Right lobe of liver (tissue), 4 donors: ENCODE results near the gene ZNG1A.
"Not testable (repeated sequence)": the region's sequence is repeated elsewhere in the genome, so short reads cannot be mapped to it uniquely, and the experiment has no call there.

Experiments used
- POLR2A ChIP-seq: fragments of 450-650 bp; IDR thresholded peaks from one replicate; pipeline ENCODE4 v1.6.1; 2017; ENCODE audit warnings: antibody characterized with exemption, mild to moderate bottlenecking
- TF ChIP-seq, protein P1 (sequence below), 4 donors: fragments of 200-600 bp in 3 of 4; fragments of 450-650 bp in 1 of 4; IDR thresholded peaks; one replicate each; pipeline versions ENCODE4 v1.5.1 to v1.8.0; 2016 to 2022; ENCODE audit warnings: antibody characterized with exemption in 4 of 4, mild to moderate bottlenecking in 2 of 4
- donor health status: DM: no; HTN: no; CAD: no.
- donor health status: DM: no; HTN: no; CAD: no.
- donor health status: DM: no; HTN: yes; CAD: no.

DNA sequence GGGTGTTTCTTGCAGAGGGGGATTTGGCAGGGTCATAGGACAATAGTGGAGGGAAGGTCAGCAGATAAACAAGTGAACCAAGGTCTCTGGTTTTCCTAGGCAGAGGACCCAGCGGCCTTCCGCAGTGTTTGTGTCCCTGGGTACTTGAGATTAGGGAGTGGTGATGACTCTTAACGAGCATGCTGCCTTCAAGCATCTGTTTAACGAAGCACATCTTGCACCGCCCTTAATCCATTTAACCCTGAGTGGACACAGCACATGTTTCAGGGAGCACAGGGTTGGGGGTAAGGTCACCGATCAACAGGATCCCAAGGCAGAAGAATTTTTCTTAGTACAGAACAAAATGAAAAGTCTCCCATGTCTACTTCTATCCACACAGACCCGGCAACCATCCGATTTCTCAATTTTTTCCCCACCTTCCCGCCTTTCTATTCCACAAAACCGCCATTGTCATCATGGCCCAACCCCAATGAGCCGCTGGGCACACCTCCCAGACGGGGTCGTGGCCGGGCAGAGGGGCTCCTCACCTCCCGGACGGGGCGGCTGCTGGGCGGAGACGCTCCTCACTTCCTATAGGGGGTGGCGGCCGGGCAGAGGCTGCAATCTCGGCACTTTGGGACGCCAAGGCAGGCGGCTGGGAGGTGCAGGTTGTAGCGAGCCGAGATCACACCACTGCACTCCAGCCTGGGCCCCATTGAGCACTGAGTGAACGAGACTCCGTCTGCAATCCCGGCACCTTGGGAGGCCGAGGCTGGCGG, 95.7 kb downstream of the ZNG1A start:
- TF ChIP-seq, protein P1, sequence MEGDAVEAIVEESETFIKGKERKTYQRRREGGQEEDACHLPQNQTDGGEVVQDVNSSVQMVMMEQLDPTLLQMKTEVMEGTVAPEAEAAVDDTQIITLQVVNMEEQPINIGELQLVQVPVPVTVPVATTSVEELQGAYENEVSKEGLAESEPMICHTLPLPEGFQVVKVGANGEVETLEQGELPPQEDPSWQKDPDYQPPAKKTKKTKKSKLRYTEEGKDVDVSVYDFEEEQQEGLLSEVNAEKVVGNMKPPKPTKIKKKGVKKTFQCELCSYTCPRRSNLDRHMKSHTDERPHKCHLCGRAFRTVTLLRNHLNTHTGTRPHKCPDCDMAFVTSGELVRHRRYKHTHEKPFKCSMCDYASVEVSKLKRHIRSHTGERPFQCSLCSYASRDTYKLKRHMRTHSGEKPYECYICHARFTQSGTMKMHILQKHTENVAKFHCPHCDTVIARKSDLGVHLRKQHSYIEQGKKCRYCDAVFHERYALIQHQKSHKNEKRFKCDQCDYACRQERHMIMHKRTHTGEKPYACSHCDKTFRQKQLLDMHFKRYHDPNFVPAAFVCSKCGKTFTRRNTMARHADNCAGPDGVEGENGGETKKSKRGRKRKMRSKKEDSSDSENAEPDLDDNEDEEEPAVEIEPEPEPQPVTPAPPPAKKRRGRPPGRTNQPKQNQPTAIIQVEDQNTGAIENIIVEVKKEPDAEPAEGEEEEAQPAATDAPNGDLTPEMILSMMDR (IDR thresholded peaks at IDR 0.05), result not testable (repeated sequence)
- not testable (repeated sequence) for TF ChIP-seq POLR2A
